22Rv1 (cell line): Measurements from ENCODE around the gene RBM42.

Experiments
- ZFX ChIP-seq: fragments of 450-650 bp; IDR thresholded peaks from 2 replicates; pipeline ENCODE4 v1.6.1; 2017; ENCODE audit warnings: antibody characterized with exemption, borderline replicate concordance
- TF ChIP-seq, protein P1 (sequence below): fragments of 450-650 bp; IDR thresholded peaks from 2 replicates; pipeline ENCODE4 v1.5.1; 2017; ENCODE audit warnings: mild to moderate bottlenecking

DNA sequence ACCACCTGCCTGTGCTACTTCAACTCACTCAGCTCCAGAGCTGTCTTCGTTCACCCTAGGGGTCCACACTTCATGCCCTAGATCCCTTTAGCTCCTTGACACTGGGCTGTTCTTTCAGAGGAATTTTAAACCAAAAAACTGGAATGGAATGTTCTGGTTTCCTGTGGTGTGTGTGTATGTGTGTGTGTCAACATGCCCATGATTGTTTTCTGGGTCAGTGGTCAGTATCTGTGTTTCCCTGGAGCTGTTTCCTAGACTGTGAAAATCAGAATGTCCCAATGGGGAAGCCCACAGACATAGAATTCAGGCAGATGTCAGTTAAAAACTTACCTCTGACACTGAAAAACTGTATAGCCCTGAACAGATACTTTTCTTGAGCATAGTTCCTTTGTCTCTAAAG is 41.5 kb upstream of the RBM42 start:
- TF ChIP-seq, protein P1, sequence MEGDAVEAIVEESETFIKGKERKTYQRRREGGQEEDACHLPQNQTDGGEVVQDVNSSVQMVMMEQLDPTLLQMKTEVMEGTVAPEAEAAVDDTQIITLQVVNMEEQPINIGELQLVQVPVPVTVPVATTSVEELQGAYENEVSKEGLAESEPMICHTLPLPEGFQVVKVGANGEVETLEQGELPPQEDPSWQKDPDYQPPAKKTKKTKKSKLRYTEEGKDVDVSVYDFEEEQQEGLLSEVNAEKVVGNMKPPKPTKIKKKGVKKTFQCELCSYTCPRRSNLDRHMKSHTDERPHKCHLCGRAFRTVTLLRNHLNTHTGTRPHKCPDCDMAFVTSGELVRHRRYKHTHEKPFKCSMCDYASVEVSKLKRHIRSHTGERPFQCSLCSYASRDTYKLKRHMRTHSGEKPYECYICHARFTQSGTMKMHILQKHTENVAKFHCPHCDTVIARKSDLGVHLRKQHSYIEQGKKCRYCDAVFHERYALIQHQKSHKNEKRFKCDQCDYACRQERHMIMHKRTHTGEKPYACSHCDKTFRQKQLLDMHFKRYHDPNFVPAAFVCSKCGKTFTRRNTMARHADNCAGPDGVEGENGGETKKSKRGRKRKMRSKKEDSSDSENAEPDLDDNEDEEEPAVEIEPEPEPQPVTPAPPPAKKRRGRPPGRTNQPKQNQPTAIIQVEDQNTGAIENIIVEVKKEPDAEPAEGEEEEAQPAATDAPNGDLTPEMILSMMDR, result no peak
- TF ChIP-seq ZFX, result no peak
